Endodermal cell (in vitro differentiated cells): ENCODE results near the gene AUTS2. TPM values are rescaled to one million over a fixed set of nuclear protein-coding genes. Genes with fewer than 3 reads are reported as not detected.

Experiments used
- DNase-seq: peaks from one replicate; pipeline ENCODE4 v3.0.0-alpha.2; 2017
- H3K27ac ChIP-seq: 2 replicates; pipeline ENCODE4 v1.5.1; 2013; ENCODE audit warnings: mild to moderate bottlenecking, low read depth, low read length, moderate library complexity
- H3K27me3 ChIP-seq: 2 replicates; pipeline ENCODE4 v1.6.1; 2013; ENCODE audit warnings: mild to moderate bottlenecking, low read length, moderate library complexity; ENCODE audit not compliant: insufficient read depth, control insufficient read depth, poor library complexity, severe bottlenecking
- H3K36me3 ChIP-seq: 2 replicates; pipeline ENCODE4 v1.7.0; 2013; ENCODE audit warnings: mild to moderate bottlenecking, low read length, moderate library complexity; ENCODE audit not compliant: control insufficient read depth, insufficient read depth
- H3K4me1 ChIP-seq: one replicate; pipeline ENCODE4 v1.7.0; 2013; ENCODE audit warnings: low read length; ENCODE audit not compliant: control insufficient read depth, insufficient read depth
- H3K4me3 ChIP-seq: 2 replicates; pipeline ENCODE4 v1.5.1; 2013; ENCODE audit warnings: mild to moderate bottlenecking, low read length, moderate library complexity
- H3K9ac ChIP-seq: 2 replicates; pipeline ENCODE4 v1.6.1; 2013; ENCODE audit warnings: mild to moderate bottlenecking, low read length, moderate library complexity; ENCODE audit not compliant: poor library complexity, severe bottlenecking; ENCODE audit errors: extremely low read depth
- H3K9me3 ChIP-seq: 2 replicates; pipeline ENCODE4 v1.6.1; 2013; ENCODE audit warnings: mild to moderate bottlenecking, low read length, moderate library complexity; ENCODE audit not compliant: control insufficient read depth
- H3K27ac Mint-ChIP-seq: 2 replicates; pipeline ENCODE4 v1.8.0; 2020; ENCODE audit warnings: mixed read lengths
- H3K27me3 Mint-ChIP-seq: 2 replicates; pipeline ENCODE4 v1.8.0; 2021; ENCODE audit warnings: mild to moderate bottlenecking, mixed read lengths; ENCODE audit not compliant: insufficient read depth
- H3K36me3 Mint-ChIP-seq: 2 replicates; pipeline ENCODE4 v1.8.0; 2020; ENCODE audit warnings: low read depth, mixed read lengths
- H3K4me1 Mint-ChIP-seq: 2 replicates; pipeline ENCODE4 v1.8.0; 2020; ENCODE audit warnings: mixed read lengths
- H3K4me3 Mint-ChIP-seq: 2 replicates; pipeline ENCODE4 v1.8.0; 2020; ENCODE audit warnings: mild to moderate bottlenecking, moderate library complexity, mixed read lengths
- H3K9me3 Mint-ChIP-seq: 2 replicates; pipeline ENCODE4 v1.8.0; 2020; ENCODE audit warnings: mild to moderate bottlenecking, mixed read lengths
- CTCF ChIP-seq: fragments of 200-600 bp; sonication (generic); conservative IDR thresholded peaks from 2 replicates; pipeline ENCODE4 v1.5.0; 2021; ENCODE audit warnings: antibody characterized with exemption, mild to moderate bottlenecking
- WGBS, 2 experiments: methylation state at CpG; one replicate each; pipeline versions ENCODE4 v1.1.5 to v1.1.7; 2013; ENCODE audit warnings: missing lambda C conversion rate in 2 of 2, mixed read lengths in 1 of 2; ENCODE audit not compliant: insufficient coverage in 1 of 2, insufficient read length in 1 of 2; 5-methylcytosine and 5-hydroxymethylcytosine counted together
- total RNA-seq, 2 donors: library from RNA; stranded (reverse); fragmentation: NEBNext Ultra II Directional in 1 of 2; extraction: Animal tissue kit (Norgen Biotek cat#: 25700) in 1 of 2; gene quantifications; 2 replicates in 1 of 2; 3 replicates in 1 of 2; pipeline ENCODE4 v1.2.1, GENCODE V29; 2021

The AUTS2 gene
- total RNA-seq, 2 donors from 2014 or later: 76.8 to 106 TPM

- DNase-seq: peak; percentile 57
- H3K4me3 Mint-ChIP-seq: no peak overlapping the region
- H3K4me1 ChIP-seq: peaks cover 19% of the 10 kb centered on the region
These were observed 368.7 kb downstream of the AUTS2 start for GRCh38 chr7:69966766-69967591.

GRCh38 chr7:69967689-69968450 lies 369.6 kb downstream of the AUTS2 start:
- Mint-ChIP-seq H3K27ac (no peak overlapping the region), H3K27me3 (peaks cover 2% of the 10 kb centered on the region), H3K36me3 (no peaks in the 10 kb centered on the region), H3K9me3 (no peaks in the 10 kb centered on the region), H3K4me1 (peaks cover 41% of the 10 kb centered on the region), H3K4me3 (no peak overlapping the region)
- 74 to 78% methylated on average over 3 of the region's 3 CpGs for WGBS, 2 experiments
- Histone ChIP-seq H3K36me3 (no peaks in the 10 kb centered on the region), H3K9me3 (no peaks in the 10 kb centered on the region), H3K9ac (no peak overlapping the region), H3K4me3 (no peak overlapping the region), H3K4me1 (peaks cover 13% of the 10 kb centered on the region), H3K27me3 (no peaks in the 10 kb centered on the region), H3K27ac (no peak overlapping the region)
- DNase-seq: peak; percentile 53
- TF ChIP-seq CTCF: peak; percentile 14

More at GRCh38 chr7:69966766-69967591, 368.7 kb downstream of the AUTS2 start:
- Histone ChIP-seq H3K27ac (no peak overlapping the region), H3K36me3 (no peaks in the 10 kb centered on the region), H3K9me3 (no peaks in the 10 kb centered on the region), H3K4me3 (no peak overlapping the region), H3K27me3 (no peaks in the 10 kb centered on the region), H3K9ac (no peak overlapping the region)
- H3K4me1 Mint-ChIP-seq: peaks cover 50% of the 10 kb centered on the region
- peaks cover 2% of the 10 kb centered on the region for H3K27me3 Mint-ChIP-seq
- no peaks in the 10 kb centered on the region for H3K9me3 Mint-ChIP-seq
- WGBS, 2 experiments: 58 to 67% methylated on average over 5 to 7 of the region's 8 CpGs
- no peaks in the 10 kb centered on the region for H3K36me3 Mint-ChIP-seq
- no peak overlapping the region for H3K27ac Mint-ChIP-seq
- no peak for TF ChIP-seq CTCF

GRCh38 chr7:69968969-69969556 lies 370.8 kb downstream of the AUTS2 start:
- TF ChIP-seq CTCF: no peak
- peaks cover 8% of the 10 kb centered on the region for H3K4me1 ChIP-seq
- H3K9me3 Mint-ChIP-seq: no peaks in the 10 kb centered on the region
- H3K9me3 ChIP-seq: no peaks in the 10 kb centered on the region
- no peak overlapping the region for H3K4me3 ChIP-seq
- no peak for DNase-seq
- H3K36me3 Mint-ChIP-seq: no peaks in the 10 kb centered on the region
- H3K27me3 Mint-ChIP-seq: peaks cover 2% of the 10 kb centered on the region
- no peak overlapping the region for H3K4me3 Mint-ChIP-seq
- H3K4me1 Mint-ChIP-seq: peaks cover 35% of the 10 kb centered on the region
- H3K9ac ChIP-seq: no peak overlapping the region
- 74 to 80% methylated on average over 2 to 4 of the region's 4 CpGs for WGBS, 2 experiments
- no peaks in the 10 kb centered on the region for H3K36me3 ChIP-seq
- H3K27ac Mint-ChIP-seq: no peak overlapping the region
- H3K27me3 ChIP-seq: no peaks in the 10 kb centered on the region
- no peak overlapping the region for H3K27ac ChIP-seq
